Motor neuron (in vitro differentiated cells): ENCODE measurements around the gene CPHXL. TPM values are rescaled to one million over a fixed set of nuclear protein-coding genes. Genes with fewer than 3 reads are reported as not detected.

ENCODE experiments used
- ATAC-seq, 8 experiments: fragments of 200-7000 bp; cut with Tn5 transposase; replicated peaks in 6 of 8; 2 replicates each; pipeline ENCODE4 v1.8.0; 2021; ENCODE audit warnings: mild to moderate bottlenecking in 8 of 8, moderate library complexity in 8 of 8
- H3K27ac ChIP-seq, 2 donors: fragments of 250-450 bp; sonication (Bioruptor Pico); 2 replicates each; pipeline ENCODE4 v1.9.0; 2021; ENCODE audit warnings: antibody characterized with exemption in 2 of 2, mild to moderate bottlenecking in 2 of 2, moderate library complexity in 1 of 2
- H3K4me1 ChIP-seq, 2 donors: fragments of 250-450 bp; sonication (Bioruptor Pico); replicated peaks in 1 of 2; 2 replicates each; pipeline ENCODE4 v1.6.1; 2021; ENCODE audit warnings: antibody characterized with exemption in 2 of 2, mild to moderate bottlenecking in 2 of 2, moderate library complexity in 1 of 2
- H3K4me3 ChIP-seq, 5 donors: fragments of 250-450 bp; sonication (Bioruptor Pico); 2 replicates each; pipeline ENCODE4 v1.9.0; 2021; ENCODE audit warnings: antibody characterized with exemption in 5 of 5, mild to moderate bottlenecking in 5 of 5, moderate library complexity in 4 of 5
- WGBS, 10 experiments: fragments of 450-650 bp; shearing (Covaris generic); methylation state at CpG; one replicate each; pipeline ENCODE4 v1.0.0; 2022; 5-methylcytosine and 5-hydroxymethylcytosine counted together
- in situ Hi-C, 9 experiments: fragments of 400-800 bp; cut with MboI; loops; one replicate each; pipeline ENCODE4 v1.15.0; 2021; ENCODE audit warnings: low sequenced_read_pairs in 9 of 9, low pct_unique_long_range_greater_than_20kb in 2 of 9; ENCODE audit not compliant: unreplicated experiment in 9 of 9
- total RNA-seq, 8 experiments: library from RNA; unstranded; fragments of 300-600 nt; gene quantifications; 2 replicates each; pipeline versions ENCODE4 v1.2.3 to v1.2.4, GENCODE V29; 2022

The CPHXL gene
- total RNA-seq, 8 experiments from 2014 or later: 0.16 to 0.73 (median 0.18) TPM; not detected in 5

DNA sequence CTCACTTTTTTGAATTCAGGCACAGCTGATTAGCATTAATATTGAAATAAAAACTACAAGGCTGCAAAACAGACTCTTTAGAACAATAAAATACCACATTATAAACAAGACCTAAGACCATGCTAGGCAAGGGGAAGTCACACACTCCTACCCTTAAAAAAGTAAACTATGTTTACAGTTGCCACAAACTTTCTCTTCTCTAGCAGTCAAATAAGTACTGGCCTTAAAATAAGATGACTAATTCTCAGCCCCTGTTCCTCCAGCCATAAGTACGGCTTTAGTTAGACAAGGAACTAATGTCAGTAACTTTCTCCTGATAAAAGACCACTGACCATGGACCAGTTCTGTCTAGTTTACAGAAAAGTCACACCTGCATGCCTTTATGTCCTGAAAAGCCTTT, 19.5 kb upstream of the CPHXL start:
- Histone ChIP-seq H3K4me1 (no peaks in the 10 kb centered on the region), H3K4me3 (no peak overlapping the region), H3K27ac (no peak overlapping the region)
- ATAC-seq: no peak
- in situ Hi-C loops: no loop called here
- WGBS, 10 experiments: 60 to 100% (median 90%) methylated on average over 1 of the region's 1 CpG; no CpG with 5 or more reads in 2 of the 10 experiments

DNA sequence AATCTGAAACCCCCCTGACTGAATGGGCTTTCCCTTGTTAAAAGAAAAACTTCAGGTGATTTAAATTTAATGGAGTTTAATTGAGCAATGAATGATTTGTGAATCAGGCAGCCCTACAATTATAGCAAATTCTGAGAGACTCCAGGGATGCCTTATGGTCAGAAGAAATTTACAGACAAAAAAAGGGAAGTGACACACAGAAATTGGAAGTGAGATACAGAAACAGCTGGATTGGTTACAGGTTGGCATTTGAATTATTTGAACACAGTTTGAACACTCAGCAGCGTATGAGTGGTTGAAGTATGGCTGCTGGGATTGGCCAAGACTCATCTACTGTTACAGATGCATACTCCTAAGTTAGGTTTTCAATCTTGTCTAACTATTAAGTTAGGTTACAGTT, 19.0 kb upstream of the CPHXL start:
- no peak for ATAC-seq
- WGBS, 10 experiments: 0 to 100% (median 70%) methylated on average over 1 of the region's 1 CpG; no CpG with 5 or more reads in 4 of the 10 experiments
- in situ Hi-C loops: no loop called here
- Histone ChIP-seq H3K4me3 (no peak overlapping the region), H3K4me1 (no peaks in the 10 kb centered on the region), H3K27ac (no peak overlapping the region)

DNA sequence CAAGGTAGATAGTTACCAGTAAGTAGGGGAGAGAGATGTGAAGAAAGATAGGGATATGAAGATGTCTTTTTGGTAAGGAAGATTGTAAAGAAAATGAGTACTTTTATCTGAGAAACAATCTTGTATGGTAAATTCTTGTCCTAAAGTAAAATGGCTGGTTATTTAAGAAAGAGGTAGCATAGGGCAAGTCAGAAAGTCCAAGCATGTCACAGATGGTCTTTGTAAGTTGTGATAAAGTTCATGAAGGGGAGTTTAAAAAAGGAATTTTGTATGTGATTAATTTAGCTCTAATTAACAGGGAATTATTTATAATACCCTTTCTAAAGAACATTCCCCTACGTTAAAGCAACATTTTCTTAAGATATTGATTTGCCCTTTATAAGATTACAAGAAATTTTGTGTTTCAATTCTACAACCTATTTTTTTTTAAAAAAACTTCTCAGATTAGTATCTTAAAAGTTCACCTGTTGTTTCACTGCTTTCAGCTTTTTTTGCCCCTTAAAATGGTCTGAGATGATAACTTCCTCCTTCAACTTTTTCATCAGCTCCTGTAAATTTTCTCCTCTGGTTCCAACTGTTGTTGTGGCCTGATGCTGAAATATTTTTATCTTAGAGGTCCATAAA, 16.2 kb upstream of the CPHXL start:
- in situ Hi-C loops: no loop called here
- WGBS, 10 experiments: 0 to 17% (median 6%) methylated on average over 1 of the region's 1 CpG; no CpG with 5 or more reads in 1 of the 10 experiments
- no peak overlapping the region for H3K4me3 ChIP-seq
- H3K27ac ChIP-seq: no peak overlapping the region
- H3K4me1 ChIP-seq: no peaks in the 10 kb centered on the region
- no peak for ATAC-seq

DNA sequence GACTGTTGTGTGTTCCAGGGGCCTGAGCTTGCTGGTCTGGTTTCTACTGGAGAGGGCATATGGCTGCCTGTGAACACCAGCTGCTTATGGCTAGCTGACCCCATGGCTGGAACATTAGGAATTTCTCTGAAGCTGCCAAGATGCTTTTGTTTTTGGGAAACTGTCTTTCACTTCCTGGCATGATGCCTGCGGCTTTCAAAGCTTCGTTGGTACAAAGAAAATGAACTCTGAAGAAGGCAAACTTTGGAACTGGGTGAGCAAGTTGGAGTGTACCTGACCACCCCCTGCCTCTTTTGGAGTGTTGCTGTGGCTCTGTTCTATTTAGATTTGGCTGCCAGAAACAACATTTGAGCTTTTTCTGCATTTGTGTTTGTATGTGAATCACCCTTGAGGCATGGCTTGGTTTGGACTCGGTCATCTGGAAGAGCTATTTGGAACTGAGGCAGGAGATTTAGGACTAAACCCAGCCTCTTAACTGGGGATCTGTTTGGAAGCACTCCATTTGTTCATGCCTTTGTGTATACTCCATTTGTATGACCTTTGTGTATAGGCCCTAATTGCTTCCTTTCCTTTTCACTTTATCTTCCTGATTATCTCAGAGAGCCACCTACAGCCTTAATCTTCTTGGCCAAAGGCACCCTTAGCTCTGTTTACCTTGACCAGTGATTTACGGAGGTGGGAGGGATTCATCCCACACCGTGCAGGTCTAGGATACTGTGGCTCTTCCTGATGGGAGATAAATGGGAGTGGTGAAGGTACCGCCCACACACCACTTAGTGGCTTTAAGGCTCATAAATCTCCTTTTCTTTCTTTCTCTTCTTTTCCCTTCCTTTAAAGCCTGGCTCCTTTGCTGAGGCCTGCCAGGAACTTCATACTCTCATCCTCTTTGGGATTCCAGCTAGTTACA, 7.3 kb upstream of the CPHXL start:
- H3K27ac ChIP-seq: no peak overlapping the region
- in situ Hi-C loops: no loop called here
- H3K4me3 ChIP-seq: no peak overlapping the region
- WGBS, 10 experiments: 6 to 78% (median 28%) methylated on average over 2 to 6 of the region's 6 CpGs
- peaks cover 9 to 13% of the 10 kb centered on the region in 2 donors for H3K4me1 ChIP-seq
- peak; percentile 32 to 96 (median 74) for ATAC-seq

DNA sequence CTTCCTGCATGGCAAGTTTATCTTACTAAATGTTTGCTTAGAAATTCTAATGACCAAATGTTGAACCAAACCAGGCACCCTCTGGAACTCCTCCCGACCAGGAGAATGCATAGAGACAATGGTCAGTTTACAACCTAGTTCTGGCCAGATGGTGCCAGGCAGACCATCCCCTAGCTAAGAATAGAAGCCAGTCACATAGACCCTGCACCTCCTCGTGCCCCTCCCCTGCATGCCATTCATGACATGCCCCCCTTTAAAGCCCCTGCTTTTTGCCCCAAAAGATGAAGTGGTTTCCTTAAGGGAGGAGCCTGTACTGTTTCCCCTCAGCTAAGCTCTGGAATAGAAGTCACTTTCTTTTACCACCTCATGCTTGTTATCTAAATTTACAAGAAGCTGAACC, 6.6 kb upstream of the CPHXL start:
- in situ Hi-C loops: no loop called here
- ATAC-seq: no peak
- H3K27ac ChIP-seq: no peak overlapping the region
- H3K4me3 ChIP-seq: no peak overlapping the region
- peaks cover 9 to 13% of the 10 kb centered on the region in 2 donors for H3K4me1 ChIP-seq
- 0 to 43% (median 32%) methylated on average over 1 to 2 of the region's 2 CpGs; no CpG with 5 or more reads in 4 of the 10 experiments for WGBS, 10 experiments

DNA sequence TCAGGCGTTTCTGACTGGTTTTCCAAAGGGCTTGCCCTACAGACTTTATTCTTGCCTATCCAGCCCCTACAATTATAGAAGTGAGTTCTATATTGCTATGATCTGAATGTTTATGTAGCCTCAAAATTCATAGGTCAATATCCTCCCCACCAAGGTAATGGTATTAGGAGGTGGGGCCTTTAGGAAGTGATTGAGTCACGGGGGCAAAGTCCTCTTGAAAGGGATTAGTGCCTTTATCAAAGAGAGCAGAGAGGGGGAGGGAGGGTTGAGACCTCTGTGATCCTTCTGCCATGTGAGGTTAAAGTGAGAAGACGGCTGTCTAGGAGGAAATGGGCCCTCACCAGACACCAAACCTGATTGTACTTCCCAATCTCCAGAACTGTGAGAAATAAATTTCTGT, 931 bp upstream of the CPHXL start:
- in situ Hi-C loops: no loop called here
- H3K4me3 ChIP-seq: no peak overlapping the region
- H3K27ac ChIP-seq: no peak overlapping the region
- 0 to 87% (median 50%) methylated on average over 1 to 2 of the region's 3 CpGs; no CpG with 5 or more reads in 3 of the 10 experiments for WGBS, 10 experiments
- ATAC-seq: no peak
- H3K4me1 ChIP-seq: no peaks in the 10 kb centered on the region

DNA sequence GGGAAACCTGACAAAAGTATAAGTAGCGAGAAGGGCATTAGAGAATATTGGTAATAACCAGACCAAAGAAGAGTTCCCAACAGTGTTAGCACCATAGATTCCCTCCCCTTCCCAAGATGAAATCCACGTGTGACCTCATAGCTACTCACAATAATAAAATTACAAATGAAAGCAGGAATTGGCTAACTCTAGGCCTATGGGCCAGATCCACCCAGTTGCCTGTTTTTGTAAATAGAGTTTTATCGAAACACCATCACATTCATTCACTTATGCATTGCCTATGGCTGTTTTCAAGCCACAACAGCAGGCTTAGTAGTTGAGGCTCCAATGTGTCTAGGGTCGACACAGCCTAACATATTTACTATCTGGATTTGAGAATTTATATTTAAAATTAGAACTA, 7.8 kb downstream of the CPHXL start:
- Histone ChIP-seq H3K27ac (no peak overlapping the region), H3K4me3 (no peak overlapping the region), H3K4me1 (no peaks in the 10 kb centered on the region)
- in situ Hi-C loops: no loop called here
- 8 to 97% (median 84%) methylated on average over 1 to 4 of the region's 4 CpGs for WGBS, 10 experiments
- ATAC-seq: peak in 3 of 8 experiments; percentile 30 to 64 (median 56)

DNA sequence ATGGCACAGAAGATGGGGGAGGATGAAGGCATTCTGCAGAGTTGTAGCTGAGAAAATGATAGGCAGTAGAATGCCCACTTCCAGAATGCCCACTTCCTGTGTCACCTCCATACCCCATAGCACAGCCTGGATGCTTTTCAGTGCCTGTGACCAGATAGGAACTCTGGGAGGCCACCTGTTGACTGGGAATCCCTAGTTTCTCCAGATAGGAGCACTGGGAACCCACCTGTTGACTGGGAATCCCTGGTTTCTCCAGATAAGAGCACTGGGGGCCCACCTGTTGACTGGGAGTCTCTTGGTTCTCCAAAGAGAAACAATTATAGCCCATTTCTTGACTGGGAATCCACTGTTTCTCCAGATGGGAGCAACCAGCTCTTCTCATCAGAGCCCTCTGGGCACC, 11.6 kb downstream of the CPHXL start:
- H3K27ac ChIP-seq: no peak overlapping the region
- in situ Hi-C loops: no loop called here
- no peak overlapping the region for H3K4me3 ChIP-seq
- no peak for ATAC-seq
- H3K4me1 ChIP-seq: no peaks in the 10 kb centered on the region

DNA sequence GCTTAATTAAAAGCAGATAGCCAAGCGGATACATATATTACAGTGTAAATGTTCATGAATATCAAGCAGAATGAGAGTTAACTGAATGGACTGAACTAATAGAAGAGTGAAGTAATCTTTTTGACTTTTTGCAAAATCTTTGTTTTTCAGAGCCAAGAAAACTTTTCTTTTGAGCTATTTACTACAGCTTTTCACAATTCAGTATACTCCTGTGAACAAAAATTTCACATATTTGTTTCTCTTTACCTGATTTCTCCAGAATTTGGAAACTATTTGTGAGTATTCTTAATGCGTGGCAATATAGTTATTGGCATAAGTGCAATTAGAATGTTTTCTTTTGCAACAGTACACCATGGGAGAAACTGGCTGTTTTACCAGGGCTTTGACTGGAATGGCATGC, 15.9 kb downstream of the CPHXL start:
- Histone ChIP-seq H3K4me1 (no peaks in the 10 kb centered on the region), H3K4me3 (no peak overlapping the region), H3K27ac (no peak overlapping the region)
- WGBS, 10 experiments: 20 to 100% (median 87%) methylated on average over 1 to 2 of the region's 2 CpGs; no CpG with 5 or more reads in 2 of the 10 experiments
- no peak for ATAC-seq
- in situ Hi-C loops: no loop called here

DNA sequence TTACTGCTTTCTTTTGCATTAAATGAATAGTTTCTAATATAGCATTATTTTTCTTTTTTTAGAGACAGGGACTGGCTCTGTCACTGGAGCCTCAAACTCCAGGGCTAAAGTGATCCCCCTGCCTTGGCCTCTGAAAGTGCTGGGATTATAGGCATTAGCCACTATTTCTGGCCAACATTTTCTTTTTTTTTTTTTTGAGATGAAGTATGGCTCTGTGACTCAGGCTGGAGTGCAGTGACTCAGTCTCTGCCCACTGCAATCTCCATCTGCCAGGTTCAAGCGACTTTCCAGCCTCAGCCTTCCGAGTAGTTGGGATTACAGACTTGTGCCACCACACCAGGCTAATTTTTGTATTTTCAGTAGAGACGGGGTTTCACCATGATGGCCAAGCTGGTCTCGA, 23.0 kb downstream of the CPHXL start:
- peak in 1 of 8 experiments; percentile 47 for ATAC-seq
- WGBS, 10 experiments: 54 to 93% (median 75%) methylated on average over 2 to 3 of the region's 4 CpGs; no CpG with 5 or more reads in 5 of the 10 experiments

DNA sequence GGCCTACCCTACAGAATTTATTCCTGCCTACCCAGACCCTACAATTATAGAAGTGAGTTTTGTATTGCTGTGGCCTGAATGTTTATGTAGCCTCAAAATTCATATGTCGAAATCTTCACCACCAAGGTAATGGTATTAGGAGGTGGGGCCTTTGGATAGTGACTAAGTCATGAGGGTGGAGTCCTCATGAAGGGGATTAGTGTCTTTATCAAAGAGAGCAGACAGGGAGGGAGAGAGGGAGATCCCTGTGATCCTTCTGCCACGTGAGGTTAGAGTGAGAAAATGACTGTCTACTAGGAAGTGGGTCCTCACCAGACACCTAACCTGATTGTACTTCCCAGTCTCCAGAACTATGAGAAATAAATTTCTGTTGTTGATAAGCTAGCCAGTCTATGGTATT, 24.0 kb downstream of the CPHXL start:
- no peak overlapping the region for H3K27ac ChIP-seq
- WGBS, 10 experiments: 0 to 80% (median 68%) methylated on average over 1 to 2 of the region's 2 CpGs; no CpG with 5 or more reads in 4 of the 10 experiments
- H3K4me1 ChIP-seq: no peaks in the 10 kb centered on the region
- peak in 3 of 8 experiments; percentile 85 to 98 (median 94) for ATAC-seq
- in situ Hi-C loops: no loop called here
- H3K4me3 ChIP-seq: no peak overlapping the region

More for the DNA sequence above, 23.0 kb downstream of the CPHXL start:
- in situ Hi-C loops: no loop called here
- Histone ChIP-seq H3K27ac (no peak overlapping the region), H3K4me1 (no peaks in the 10 kb centered on the region), H3K4me3 (no peak overlapping the region)

DNA sequence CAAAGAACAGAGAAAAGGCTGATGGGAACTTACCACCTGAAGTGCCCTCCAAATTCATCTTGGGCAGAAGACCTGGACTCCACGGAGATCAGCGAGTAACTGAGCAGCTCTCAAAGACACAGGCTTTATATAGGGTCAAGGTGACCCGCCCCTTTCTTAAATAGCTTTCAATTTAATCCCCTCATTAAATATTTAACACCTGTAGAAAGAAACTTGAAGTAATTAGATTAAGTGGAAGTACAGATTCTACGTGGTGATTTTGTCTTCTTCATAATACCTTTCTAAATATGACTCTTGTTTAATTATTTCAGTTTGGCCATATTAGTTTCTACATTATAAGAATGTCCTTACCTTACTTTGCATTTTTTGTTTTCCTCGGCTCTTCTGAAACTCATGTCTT, 24.9 kb downstream of the CPHXL start, which contains the start of gene DUXB:
DUXB (minus strand) TSS at position 101 of the 400 bp plus-strand sequence; CDS start at position 58, 43 bp downstream.
- no peak for ATAC-seq
- 58 to 92% (median 83%) methylated on average over 1 to 5 of the region's 5 CpGs for WGBS, 10 experiments
- in situ Hi-C loops: no loop called here

DNA sequence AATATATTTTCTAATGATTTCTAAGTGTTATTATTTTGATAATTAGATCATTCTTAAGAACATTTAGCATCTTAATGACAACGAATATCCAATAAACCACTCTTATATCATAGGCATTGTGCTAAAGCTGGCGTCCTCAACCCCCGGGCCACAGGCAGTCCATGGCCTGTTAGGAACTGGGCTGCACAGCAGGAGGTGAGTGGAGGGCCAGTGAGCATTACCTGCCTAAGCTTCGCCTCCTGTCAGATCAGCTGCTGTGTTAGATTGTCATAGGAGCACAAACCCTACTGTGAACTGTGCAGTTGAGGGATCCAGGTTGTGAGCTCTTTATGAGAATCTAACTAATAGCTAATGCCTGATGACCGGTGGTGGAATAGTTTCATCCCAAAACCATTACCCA, 28.7 kb downstream of the CPHXL start:
- Histone ChIP-seq H3K27ac (no peak overlapping the region), H3K4me3 (no peak overlapping the region), H3K4me1 (no peaks in the 10 kb centered on the region)
- in situ Hi-C loops: no loop called here
- no peak for ATAC-seq
- 33 to 100% (median 100%) methylated on average over 1 to 5 of the region's 5 CpGs; no CpG with 5 or more reads in 1 of the 10 experiments for WGBS, 10 experiments

More for the DNA sequence above, 24.9 kb downstream of the CPHXL start, which contains the start of gene DUXB:
- H3K4me3 ChIP-seq: no peak within 1 kb of the TSS
- no peak within 1 kb of the TSS for H3K27ac ChIP-seq
- no peaks in the 10 kb centered on the region for H3K4me1 ChIP-seq
